Ovary (tissue), 10 donors: Measurements from ENCODE around the gene TRAM2. TPM values are rescaled to one million over a fixed set of nuclear protein-coding genes. Genes with fewer than 3 reads are reported as not detected.
A peak's percentile ranks its signal among the peaks of the same experiment; 100 is the strongest.

Experiments used
- DNase-seq, 5 donors: peaks; one replicate each; pipeline ENCODE4 v3.0.0-alpha.2; 2019 to 2020
- H3K27ac ChIP-seq, 2 donors: fragments of 200-600 bp; one replicate each; pipeline versions ENCODE4 v1.5.1 to v1.8.0; 2019 to 2022
- H3K27me3 ChIP-seq: fragments of 200-600 bp; one replicate; pipeline ENCODE4 v1.8.0; 2022
- H3K36me3 ChIP-seq: fragments of 200-600 bp; sonication (generic); one replicate; pipeline ENCODE4 v1.5.1; 2019
- H3K4me1 ChIP-seq: one replicate; pipeline ENCODE4 v1.8.1; 2013; ENCODE audit warnings: mild to moderate bottlenecking, moderate library complexity; ENCODE audit not compliant: insufficient read depth
- H3K4me3 ChIP-seq: fragments of 200-600 bp; sonication (generic); one replicate; pipeline ENCODE4 v1.5.1; 2017
- H3K9me3 ChIP-seq, 2 donors: fragments of 200-600 bp in 1 of 2; sonication (generic) in 1 of 2; one replicate each; pipeline versions ENCODE4 v1.5.1 to v1.8.1; 2013 to 2019; ENCODE audit warnings: mild to moderate bottlenecking in 1 of 2, moderate library complexity in 1 of 2
- EP300 ChIP-seq: sonication (generic); formaldehyde crosslinking; IDR thresholded peaks from one replicate; pipeline ENCODE4 v1.6.1; 2017; ENCODE audit warnings: antibody characterized with exemption
- POLR2A ChIP-seq: fragments of 450-650 bp; IDR thresholded peaks from one replicate; pipeline ENCODE4 v1.6.1; 2017; ENCODE audit warnings: antibody characterized with exemption, mild to moderate bottlenecking, moderate library complexity
- WGBS, 3 donors: extraction: QIAGEN DNeasy Blood & Tissue Kit in 1 of 3; methylation state at CpG; one replicate each; pipeline versions ENCODE4 v1.1.5 to v1.1.7; 2013 to 2017; 5-methylcytosine and 5-hydroxymethylcytosine counted together
- intact Hi-C, 4 donors: fragments of 100-400 bp; cut with DNase I; formaldehyde crosslinking; loops; one replicate each; pipeline versions ENCODE4 v1.11.0 to v1.15.1; 2022 to 2023
- long read RNA-seq, 3 donors: library from polyadenylated mRNA in 2 of 3; unstranded in 2 of 3; transcript quantifications; one replicate each; pipeline ENCODE4 v2.0.0 and lab custom pipeline, GENCODE V29; 2021 to 2026
- polyA plus RNA-seq, 2 donors: library from polyadenylated mRNA; stranded (reverse); fragments of 200-250 nt in 1 of 2; fragments of 350-450 nt in 1 of 2; fragmentation: Illumina TruSeq in 1 of 2; extraction: RNeasy Lipid Tissue Mini Kit (QIAGEN cat#74804) in 1 of 2; gene quantifications; one replicate each; pipeline ENCODE4 v1.2.3, GENCODE V29; 2013 to 2014
- total RNA-seq, 7 donors: library from RNA; depleted of rRNA in 2 of 7; stranded (reverse); fragments of >200 nt in 2 of 7; fragmentation: NEBNext Ultra II Directional in 3 of 7; extraction: Animal tissue kit (Norgen Biotek cat#: 25700) in 3 of 7; gene quantifications; one replicate each; pipeline versions ENCODE4 v1.1.0 to v1.2.4, GENCODE V29; 2016 to 2023
- TF ChIP-seq, protein P1 (sequence below), 3 donors: fragments of 450-650 bp in 2 of 3; fragments of 200-600 bp in 1 of 3; IDR thresholded peaks; one replicate each; pipeline versions ENCODE4 v1.5.1 to v1.8.0; 2016 to 2022; ENCODE audit warnings: antibody characterized with exemption in 3 of 3, mild to moderate bottlenecking in 1 of 3
- donor health status: DM: no; HTN: no; CAD: no; lungs with moderate emphysema.
- donor health status: DM: no; HTN: no; CAD: no.
- donor health status: Bipolar disorder and iron deficiency.
- donor health status: DM: yes; HTN: yes; CAD: no.
- donor health status: DM: no; HTN: no; CAD: no.
- donor health status: DM: yes; HTN: yes; CAD: no.

The TRAM2 gene, protein sequence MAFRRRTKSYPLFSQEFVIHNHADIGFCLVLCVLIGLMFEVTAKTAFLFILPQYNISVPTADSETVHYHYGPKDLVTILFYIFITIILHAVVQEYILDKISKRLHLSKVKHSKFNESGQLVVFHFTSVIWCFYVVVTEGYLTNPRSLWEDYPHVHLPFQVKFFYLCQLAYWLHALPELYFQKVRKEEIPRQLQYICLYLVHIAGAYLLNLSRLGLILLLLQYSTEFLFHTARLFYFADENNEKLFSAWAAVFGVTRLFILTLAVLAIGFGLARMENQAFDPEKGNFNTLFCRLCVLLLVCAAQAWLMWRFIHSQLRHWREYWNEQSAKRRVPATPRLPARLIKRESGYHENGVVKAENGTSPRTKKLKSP
- total RNA-seq, result 10 to 100 TPM in 6 of 7 donors, 1 to 10 TPM in 1; 7.7 to 31.0 (median 22.0) TPM
- polyA plus RNA-seq, result 10 to 100 TPM; 10.4 to 36.9 TPM
- long read RNA-seq, donor 1, full-length matches to known transcripts, result 6 of 141 reads
- long read RNA-seq, donor 1, partial matches to known transcripts, result 5 of 141 reads
- long read RNA-seq, donor 1, other reads (novel, unspliced or antisense), result 130 of 141 reads
- long read RNA-seq, donor 2, full-length matches to known transcripts, result 4 of 12 reads
- long read RNA-seq, donor 2, partial matches to known transcripts, result 8 of 12 reads
- long read RNA-seq, donor 2, other reads (novel, unspliced or antisense), result 0 of 12 reads
- long read RNA-seq, donor 3, full-length matches to known transcripts, result 16 of 47 reads
- long read RNA-seq, donor 3, partial matches to known transcripts, result 5 of 47 reads
- long read RNA-seq, donor 3, other reads (novel, unspliced or antisense), result 26 of 47 reads

DNA sequence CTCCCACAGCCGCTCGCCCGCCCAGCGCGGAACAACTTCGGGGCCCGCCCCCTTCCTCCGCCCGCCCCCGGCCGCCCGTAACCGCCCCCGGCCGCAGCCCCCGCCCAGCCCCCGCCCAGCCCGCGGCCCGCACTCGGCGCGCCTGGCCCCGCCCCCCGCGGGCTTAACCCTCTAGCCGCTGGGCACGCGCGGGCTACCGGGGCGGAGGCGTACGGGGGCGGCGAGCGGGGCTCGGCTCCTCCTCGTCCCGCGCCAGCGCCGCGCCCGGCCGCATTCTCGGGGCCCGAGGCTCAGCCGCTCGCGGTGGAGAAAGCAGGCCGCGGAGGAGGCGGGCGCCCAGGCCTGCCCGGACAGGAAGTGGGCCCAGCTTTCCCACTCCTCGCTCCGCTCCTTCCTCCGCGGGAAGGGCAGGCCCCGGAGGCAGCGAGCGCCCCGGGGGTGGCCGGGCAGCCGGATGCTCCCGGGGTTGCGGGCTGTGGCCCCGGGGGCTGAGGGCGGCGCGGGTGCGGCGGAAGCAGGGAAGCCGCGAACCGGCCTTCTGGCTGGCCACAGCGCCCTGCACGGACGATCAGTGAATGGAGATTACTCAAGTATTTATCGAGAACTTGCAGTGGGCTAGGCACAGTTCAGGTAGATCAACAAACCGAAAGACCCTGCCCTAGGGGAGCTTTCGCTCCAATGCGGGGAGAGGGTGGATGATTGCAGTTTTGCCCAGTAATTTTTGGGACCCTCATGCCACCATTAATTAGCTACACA, at the start of gene TRAM2:
Gene TRAM2, minus strand, starts transcription at position 39 of the 756 bp plus-strand sequence. CDS start 145 bp downstream, outside the sequence.
- Histone ChIP-seq H3K4me1 (peaks cover 11% of the 10 kb centered on the region), H3K36me3 (no peaks in the 10 kb centered on the region), H3K27me3 (no peaks in the 10 kb centered on the region), H3K4me3 (peak within 1 kb of the TSS; percentile 80), H3K27ac (peak within 1 kb of the TSS; percentile 97 to 99), H3K9me3 (no peaks in the 10 kb centered on the region)
- 0 to 1% (median 1%) methylated on average over 32 to 84 of the region's 84 CpGs for WGBS, 3 donors
- TF ChIP-seq EP300, result no peak
- TF ChIP-seq POLR2A, result peak; percentile 31
- TF ChIP-seq, protein P1, sequence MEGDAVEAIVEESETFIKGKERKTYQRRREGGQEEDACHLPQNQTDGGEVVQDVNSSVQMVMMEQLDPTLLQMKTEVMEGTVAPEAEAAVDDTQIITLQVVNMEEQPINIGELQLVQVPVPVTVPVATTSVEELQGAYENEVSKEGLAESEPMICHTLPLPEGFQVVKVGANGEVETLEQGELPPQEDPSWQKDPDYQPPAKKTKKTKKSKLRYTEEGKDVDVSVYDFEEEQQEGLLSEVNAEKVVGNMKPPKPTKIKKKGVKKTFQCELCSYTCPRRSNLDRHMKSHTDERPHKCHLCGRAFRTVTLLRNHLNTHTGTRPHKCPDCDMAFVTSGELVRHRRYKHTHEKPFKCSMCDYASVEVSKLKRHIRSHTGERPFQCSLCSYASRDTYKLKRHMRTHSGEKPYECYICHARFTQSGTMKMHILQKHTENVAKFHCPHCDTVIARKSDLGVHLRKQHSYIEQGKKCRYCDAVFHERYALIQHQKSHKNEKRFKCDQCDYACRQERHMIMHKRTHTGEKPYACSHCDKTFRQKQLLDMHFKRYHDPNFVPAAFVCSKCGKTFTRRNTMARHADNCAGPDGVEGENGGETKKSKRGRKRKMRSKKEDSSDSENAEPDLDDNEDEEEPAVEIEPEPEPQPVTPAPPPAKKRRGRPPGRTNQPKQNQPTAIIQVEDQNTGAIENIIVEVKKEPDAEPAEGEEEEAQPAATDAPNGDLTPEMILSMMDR (IDR thresholded peaks at IDR 0.05), result peak in 1 of 3 donors; percentile 17
- intact Hi-C loops, result loop anchor here (5.0 to 10.0 kb wide), 4 partner anchors 60 to 160 kb away; partner anchors contain the start of gene EFHC1 (in 1 of the 4)
- peak; percentile 85 to 92 (median 89) for DNase-seq

DNA sequence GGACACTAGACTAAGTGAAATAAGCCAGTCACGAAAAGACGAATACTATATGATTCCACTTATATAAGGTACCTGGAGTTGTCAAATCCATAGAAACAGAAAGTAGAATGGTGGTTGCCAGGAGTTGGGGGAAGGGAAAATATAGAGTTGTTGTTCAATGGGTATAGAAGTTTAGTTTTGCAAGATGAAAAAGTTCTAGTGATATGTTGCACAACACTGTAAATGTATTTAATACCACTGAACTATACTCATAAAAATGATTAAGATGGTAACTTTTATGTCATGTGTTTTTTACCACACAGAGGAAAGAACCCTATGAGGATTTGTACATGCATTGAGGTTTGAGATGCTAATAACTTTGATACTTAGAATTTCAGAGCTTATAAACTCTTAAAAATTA, 46.0 kb upstream of the TRAM2 start:
- 91 to 94% (median 93%) methylated on average over 2 of the region's 2 CpGs for WGBS, 3 donors
- no peaks in the 10 kb centered on the region for H3K4me1 ChIP-seq
- TF ChIP-seq EP300 (no peak), POLR2A (no peak)
- TF ChIP-seq, protein P1 (IDR thresholded peaks at IDR 0.05), result no peak
- H3K36me3 ChIP-seq, result no peaks in the 10 kb centered on the region
- DNase-seq, result no peak
- H3K9me3 ChIP-seq, result no peaks in the 10 kb centered on the region
- intact Hi-C loops, result no loop called here
- H3K27ac ChIP-seq, result no peak overlapping the region
- no peak overlapping the region for H3K4me3 ChIP-seq
- H3K27me3 ChIP-seq, result no peaks in the 10 kb centered on the region

DNA sequence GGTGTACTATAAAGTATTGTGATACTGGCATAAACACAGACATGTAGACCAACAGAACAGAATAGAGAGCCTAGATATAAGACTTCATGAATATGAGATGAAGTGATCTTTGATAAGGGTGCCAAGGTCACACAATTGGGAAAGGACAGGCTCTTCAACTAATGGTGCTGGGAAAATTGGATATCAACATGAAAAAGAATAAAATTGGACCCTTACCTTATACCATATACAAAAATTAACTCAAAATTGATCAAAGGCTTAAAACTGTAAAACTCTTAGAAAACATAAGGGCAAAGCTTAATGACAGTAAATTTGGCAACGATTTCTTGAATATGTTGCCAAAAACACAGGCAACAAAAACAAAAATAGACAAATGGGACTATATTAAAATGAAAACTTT, 44.8 kb upstream of the TRAM2 start:
- H3K27ac ChIP-seq, result no peak overlapping the region
- WGBS, 3 donors, result 60 to 71% (median 63%) methylated on average over 1 of the region's 1 CpG
- no peaks in the 10 kb centered on the region for H3K36me3 ChIP-seq
- TF ChIP-seq, protein P1 (IDR thresholded peaks at IDR 0.05), result no peak
- TF ChIP-seq POLR2A (no peak), EP300 (no peak)
- intact Hi-C loops, result no loop called here
- H3K27me3 ChIP-seq, result no peaks in the 10 kb centered on the region
- no peaks in the 10 kb centered on the region for H3K9me3 ChIP-seq
- DNase-seq, result no peak
- H3K4me3 ChIP-seq, result no peak overlapping the region
- H3K4me1 ChIP-seq, result no peaks in the 10 kb centered on the region

DNA sequence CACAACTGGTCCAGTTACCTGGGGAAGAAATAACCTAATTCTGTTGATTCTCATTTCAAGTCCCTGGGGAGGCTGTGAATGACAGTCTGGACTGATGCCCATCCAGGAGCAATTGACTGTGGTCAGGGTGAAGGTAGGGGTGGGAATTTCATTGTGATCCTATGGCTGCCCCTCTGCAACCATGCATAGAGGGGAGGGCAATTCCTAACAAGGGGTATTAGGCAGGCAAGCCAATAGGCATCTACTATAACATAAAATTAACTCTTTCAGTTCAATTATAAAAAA, 44.0 kb upstream of the TRAM2 start:
- H3K27me3 ChIP-seq, result no peaks in the 10 kb centered on the region
- intact Hi-C loops, result no loop called here
- no peak overlapping the region for H3K4me3 ChIP-seq
- no peaks in the 10 kb centered on the region for H3K9me3 ChIP-seq
- H3K36me3 ChIP-seq, result no peaks in the 10 kb centered on the region
- no peaks in the 10 kb centered on the region for H3K4me1 ChIP-seq
- H3K27ac ChIP-seq, result no peak overlapping the region
- no peak for DNase-seq
- TF ChIP-seq, protein P1 (IDR thresholded peaks at IDR 0.05), result no peak
- no peak for TF ChIP-seq POLR2A
- TF ChIP-seq EP300, result no peak
